22Rv1 (cell line): ENCODE measurements around the gene MIEF1.

Experiments
- ZFX ChIP-seq: fragments of 450-650 bp; IDR thresholded peaks from 2 replicates; pipeline ENCODE4 v1.6.1; 2017; ENCODE audit warnings: antibody characterized with exemption, borderline replicate concordance
- TF ChIP-seq, protein P1 (sequence below): fragments of 450-650 bp; IDR thresholded peaks from 2 replicates; pipeline ENCODE4 v1.5.1; 2017; ENCODE audit warnings: mild to moderate bottlenecking

DNA sequence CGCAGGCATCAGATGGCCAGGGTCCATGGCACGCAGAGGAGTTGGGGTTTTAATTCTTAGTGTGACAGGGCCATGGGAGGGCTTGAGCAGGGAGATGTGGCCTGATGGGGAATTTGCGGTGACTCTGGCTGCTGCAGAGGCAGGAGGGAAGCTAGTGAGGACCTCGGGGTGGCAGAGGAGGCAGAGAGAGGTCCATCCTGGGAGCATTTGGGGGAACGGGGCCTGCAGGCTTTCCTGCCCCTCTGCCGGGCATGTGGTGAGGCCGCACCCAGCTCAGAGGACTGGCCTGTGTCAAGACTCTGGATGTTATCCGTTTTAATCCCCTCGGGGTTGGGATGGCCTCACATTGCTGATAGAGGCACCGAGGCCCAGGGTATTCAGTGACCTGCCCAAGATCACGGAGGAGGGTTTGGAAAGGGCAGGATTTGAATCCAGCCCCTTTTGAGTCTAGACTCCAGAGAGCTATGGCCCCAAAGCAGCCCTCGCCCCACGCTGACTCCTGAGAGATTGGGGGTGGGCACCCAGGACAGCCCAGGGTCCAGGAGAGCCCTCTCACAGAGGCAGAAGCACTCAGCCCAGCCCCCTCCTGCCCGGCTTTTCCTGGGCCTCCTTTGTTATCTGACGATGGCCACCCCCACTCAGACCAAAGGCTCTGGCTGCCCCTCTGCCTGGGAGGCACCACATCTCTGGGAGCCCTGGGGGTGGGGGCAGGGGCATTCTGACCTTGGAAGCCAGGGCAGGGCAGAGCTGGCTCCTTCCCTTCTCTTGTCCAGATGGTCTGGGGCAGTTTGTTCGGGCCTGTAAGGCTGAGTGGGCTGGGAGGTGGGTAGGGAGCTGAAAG is 31.4 kb upstream of the MIEF1 start:
- TF ChIP-seq, protein P1, sequence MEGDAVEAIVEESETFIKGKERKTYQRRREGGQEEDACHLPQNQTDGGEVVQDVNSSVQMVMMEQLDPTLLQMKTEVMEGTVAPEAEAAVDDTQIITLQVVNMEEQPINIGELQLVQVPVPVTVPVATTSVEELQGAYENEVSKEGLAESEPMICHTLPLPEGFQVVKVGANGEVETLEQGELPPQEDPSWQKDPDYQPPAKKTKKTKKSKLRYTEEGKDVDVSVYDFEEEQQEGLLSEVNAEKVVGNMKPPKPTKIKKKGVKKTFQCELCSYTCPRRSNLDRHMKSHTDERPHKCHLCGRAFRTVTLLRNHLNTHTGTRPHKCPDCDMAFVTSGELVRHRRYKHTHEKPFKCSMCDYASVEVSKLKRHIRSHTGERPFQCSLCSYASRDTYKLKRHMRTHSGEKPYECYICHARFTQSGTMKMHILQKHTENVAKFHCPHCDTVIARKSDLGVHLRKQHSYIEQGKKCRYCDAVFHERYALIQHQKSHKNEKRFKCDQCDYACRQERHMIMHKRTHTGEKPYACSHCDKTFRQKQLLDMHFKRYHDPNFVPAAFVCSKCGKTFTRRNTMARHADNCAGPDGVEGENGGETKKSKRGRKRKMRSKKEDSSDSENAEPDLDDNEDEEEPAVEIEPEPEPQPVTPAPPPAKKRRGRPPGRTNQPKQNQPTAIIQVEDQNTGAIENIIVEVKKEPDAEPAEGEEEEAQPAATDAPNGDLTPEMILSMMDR, result no peak
- no peak for TF ChIP-seq ZFX
